SU-DHL-6 (cell line): ENCODE data around the gene TNNI2.

Experiments used
- H2AFZ ChIP-seq: fragments of 200-600 bp; sonication (generic); 2 replicates; pipeline ENCODE4 v1.6.1; 2014; ENCODE audit warnings: low read depth, mild to moderate bottlenecking, moderate library complexity, mixed read lengths, antibody characterized with exemption, low read length; ENCODE audit not compliant: severe bottlenecking
- H3F3A ChIP-seq: fragments of 200-600 bp; shearing (Covaris generic); 2 replicates; pipeline ENCODE4 v1.6.0; 2016; ENCODE audit warnings: antibody characterized with exemption, mild to moderate bottlenecking; ENCODE audit not compliant: insufficient read depth
- H3K27ac ChIP-seq: fragments of 200-600 bp; sonication (generic); 2 replicates; pipeline ENCODE4 v1.5.1; 2016; ENCODE audit warnings: low read depth, mild to moderate bottlenecking, low read length, moderate library complexity, mixed read lengths
- H3K27me3 ChIP-seq: fragments of 200-600 bp; sonication (generic), shearing (Covaris generic); 2 replicates; pipeline ENCODE4 v1.6.0; 2014; ENCODE audit warnings: mild to moderate bottlenecking, low read length
- H3K36me3 ChIP-seq: fragments of 200-600 bp; sonication (generic); 2 replicates; pipeline ENCODE4 v1.6.1; 2014; ENCODE audit warnings: mild to moderate bottlenecking, low read length, mixed read lengths
- H3K4me2 ChIP-seq: fragments of 300-600, 200-600 bp; shearing (Covaris generic), sonication (generic); 2 replicates; pipeline ENCODE4 v1.6.0; 2014; ENCODE audit warnings: low read length, low read depth, mild to moderate bottlenecking; ENCODE audit not compliant: poor library complexity, severe bottlenecking
- H3K4me3 ChIP-seq: fragments of 200-600 bp; sonication (generic); 2 replicates; pipeline ENCODE4 v1.5.1; 2014; ENCODE audit warnings: antibody characterized with exemption, low read length, mild to moderate bottlenecking, mixed read lengths; ENCODE audit not compliant: insufficient read depth, poor library complexity, severe bottlenecking
- H3K79me2 ChIP-seq: fragments of 200-600 bp; sonication (generic); 2 replicates; pipeline ENCODE4 v1.6.1; 2014; ENCODE audit warnings: mild to moderate bottlenecking, low read length, moderate library complexity; ENCODE audit not compliant: insufficient read depth
- H3K9ac ChIP-seq: fragments of 200-600 bp; sonication (generic); 2 replicates; pipeline ENCODE4 v1.7.0; 2014; ENCODE audit warnings: mild to moderate bottlenecking, low read length
- H3K9me2 ChIP-seq: fragments of 200-600 bp; sonication (generic); replicated peaks from 2 replicates; pipeline ENCODE4 v1.6.1; 2014; ENCODE audit warnings: low read length; ENCODE audit not compliant: insufficient read depth
- H3K9me3 ChIP-seq: fragments of 200-600 bp; sonication (generic); 2 replicates; pipeline ENCODE4 v1.6.1; 2014; ENCODE audit warnings: low read length, mixed read lengths; ENCODE audit not compliant: insufficient read depth
- H4K20me1 ChIP-seq: fragments of 200-600 bp; sonication (generic); 2 replicates; pipeline ENCODE4 v1.6.1; 2014; ENCODE audit warnings: low read depth, mild to moderate bottlenecking, antibody characterized with exemption, low read length, moderate library complexity, mixed read lengths
- EZH2phosphoT487 ChIP-seq: fragments of 200-600 bp; sonication (generic), shearing (Covaris generic); conservative IDR thresholded peaks from 2 replicates; pipeline ENCODE4 v1.6.1; 2018; ENCODE audit warnings: mild to moderate bottlenecking, antibody characterized with exemption, low read length, moderate library complexity, mixed read lengths
- TF ChIP-seq, protein P1 (sequence below): fragments of 200-600 bp; sonication (generic); IDR thresholded peaks from one replicate; pipeline ENCODE4 v1.5.1; 2017; ENCODE audit warnings: antibody characterized with exemption, mild to moderate bottlenecking, low read length, moderate library complexity; ENCODE audit not compliant: insufficient read depth, poor library complexity, severe bottlenecking

The TNNI2 gene

DNA sequence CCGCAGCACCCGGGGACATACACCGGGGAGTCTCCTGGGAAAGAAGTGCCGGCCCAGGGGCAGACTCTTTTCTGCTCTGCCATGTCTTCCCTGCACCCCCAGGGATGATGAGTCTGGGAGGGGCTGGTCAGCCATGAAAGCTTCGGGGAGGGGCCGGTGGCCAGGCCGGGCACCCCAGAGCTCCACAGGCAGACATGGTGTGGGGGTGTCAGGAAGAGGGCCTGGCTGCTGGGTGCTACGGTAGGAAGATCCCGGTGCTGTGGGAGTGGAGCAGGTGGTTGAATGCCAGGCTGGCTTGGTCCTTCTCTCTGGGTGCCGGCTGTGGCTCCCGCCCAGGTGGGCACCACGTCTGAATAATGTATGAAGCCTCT is 31.5 kb downstream of the TNNI2 start:
- Histone ChIP-seq H3K4me2 (no peak overlapping the region), H4K20me1 (no peaks in the 10 kb centered on the region; the same call in 1 of the 2 replicates), H3K79me2 (no peaks in the 10 kb centered on the region), H3K27ac (no peak overlapping the region), H3K36me3 (no peaks in the 10 kb centered on the region), H3K4me3 (no peak overlapping the region), H3F3A (no peaks in the 10 kb centered on the region), H2AFZ (no peak overlapping the region), H3K9ac (no peak overlapping the region), H3K27me3 (no peaks in the 10 kb centered on the region), H3K9me3 (no peaks in the 10 kb centered on the region), H3K9me2 (no peaks in the 10 kb centered on the region)
- TF ChIP-seq, protein P1, sequence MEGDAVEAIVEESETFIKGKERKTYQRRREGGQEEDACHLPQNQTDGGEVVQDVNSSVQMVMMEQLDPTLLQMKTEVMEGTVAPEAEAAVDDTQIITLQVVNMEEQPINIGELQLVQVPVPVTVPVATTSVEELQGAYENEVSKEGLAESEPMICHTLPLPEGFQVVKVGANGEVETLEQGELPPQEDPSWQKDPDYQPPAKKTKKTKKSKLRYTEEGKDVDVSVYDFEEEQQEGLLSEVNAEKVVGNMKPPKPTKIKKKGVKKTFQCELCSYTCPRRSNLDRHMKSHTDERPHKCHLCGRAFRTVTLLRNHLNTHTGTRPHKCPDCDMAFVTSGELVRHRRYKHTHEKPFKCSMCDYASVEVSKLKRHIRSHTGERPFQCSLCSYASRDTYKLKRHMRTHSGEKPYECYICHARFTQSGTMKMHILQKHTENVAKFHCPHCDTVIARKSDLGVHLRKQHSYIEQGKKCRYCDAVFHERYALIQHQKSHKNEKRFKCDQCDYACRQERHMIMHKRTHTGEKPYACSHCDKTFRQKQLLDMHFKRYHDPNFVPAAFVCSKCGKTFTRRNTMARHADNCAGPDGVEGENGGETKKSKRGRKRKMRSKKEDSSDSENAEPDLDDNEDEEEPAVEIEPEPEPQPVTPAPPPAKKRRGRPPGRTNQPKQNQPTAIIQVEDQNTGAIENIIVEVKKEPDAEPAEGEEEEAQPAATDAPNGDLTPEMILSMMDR, result no peak
- no peak for TF ChIP-seq EZH2phosphoT487

DNA sequence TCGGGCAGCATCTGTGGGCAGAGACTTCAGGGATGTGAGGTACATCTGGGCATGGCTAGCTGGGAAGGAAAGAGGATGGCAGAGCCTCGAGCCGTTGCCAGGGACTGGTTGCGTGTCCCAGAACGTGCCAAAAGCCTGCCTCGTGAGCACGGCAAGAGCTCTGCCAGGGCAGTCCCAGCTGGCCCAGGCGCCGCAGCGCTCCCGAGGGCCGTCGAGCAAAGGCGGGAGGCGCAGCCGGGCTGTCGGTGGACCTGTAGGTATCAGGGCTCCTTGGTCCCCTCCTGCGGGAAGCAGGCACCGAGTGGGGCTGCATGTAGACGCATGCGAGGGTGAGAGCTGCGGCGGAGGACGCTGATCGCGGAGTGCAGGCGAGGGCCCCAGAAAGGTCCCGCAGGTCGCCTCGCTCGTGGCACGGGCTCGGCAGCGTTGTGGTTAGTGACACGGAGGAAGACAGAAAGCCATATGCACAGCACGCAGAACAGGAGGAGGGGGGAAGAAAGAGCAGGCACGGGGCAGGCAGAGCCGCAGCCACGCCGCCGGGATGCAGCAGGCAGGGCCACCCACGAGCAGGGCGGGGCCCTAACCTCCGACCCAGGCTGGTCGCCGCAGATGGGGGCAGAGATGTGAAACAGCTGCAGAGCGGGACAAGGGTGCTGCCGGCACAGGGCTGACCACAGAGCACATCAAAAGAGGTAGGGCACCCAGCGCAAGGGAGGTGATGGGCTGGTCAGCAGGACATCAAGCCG is 32.1 kb downstream of the TNNI2 start:
- no peak overlapping the region for H3K4me2 ChIP-seq
- H4K20me1 ChIP-seq, result no peaks in the 10 kb centered on the region; the same call in 1 of the 2 replicates
- no peaks in the 10 kb centered on the region for H3K79me2 ChIP-seq
- no peaks in the 10 kb centered on the region for H3K27me3 ChIP-seq
- no peak overlapping the region for H3K27ac ChIP-seq
- H3F3A ChIP-seq, result no peaks in the 10 kb centered on the region
- TF ChIP-seq EZH2phosphoT487, result no peak
- H3K4me3 ChIP-seq, result no peak overlapping the region
- H3K9me3 ChIP-seq, result no peaks in the 10 kb centered on the region
- no peak overlapping the region for H3K9ac ChIP-seq
- no peaks in the 10 kb centered on the region for H3K36me3 ChIP-seq
- H3K9me2 ChIP-seq, result no peaks in the 10 kb centered on the region
- no peak overlapping the region for H2AFZ ChIP-seq

DNA sequence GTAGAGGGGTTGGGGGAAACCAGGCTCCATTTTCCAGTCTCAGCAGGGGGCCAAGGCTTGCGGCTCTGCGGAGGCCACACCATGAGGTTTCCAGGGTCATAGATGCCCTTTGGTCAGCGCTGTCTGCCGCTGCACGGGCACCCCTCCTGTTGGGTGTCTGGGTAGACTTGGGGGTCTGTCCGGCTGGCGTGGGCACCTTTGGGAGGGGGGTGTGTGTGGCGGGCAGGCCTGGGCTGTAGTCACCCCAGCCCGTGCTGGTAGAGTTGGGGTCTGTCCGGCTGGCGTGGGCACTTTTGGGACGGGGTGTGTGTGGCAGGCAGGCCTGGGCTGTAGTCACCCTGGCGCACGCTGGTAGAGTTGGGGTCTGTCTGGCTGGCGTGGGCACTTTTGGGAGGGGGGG is 32.8 kb downstream of the TNNI2 start:
- no peak overlapping the region for H3K4me2 ChIP-seq
- no peaks in the 10 kb centered on the region for H3F3A ChIP-seq
- H3K4me3 ChIP-seq, result no peak overlapping the region
- H3K36me3 ChIP-seq, result no peaks in the 10 kb centered on the region
- TF ChIP-seq EZH2phosphoT487, result no peak
- TF ChIP-seq, protein P1, result no peak
- no peak overlapping the region for H3K27ac ChIP-seq
- no peaks in the 10 kb centered on the region for H3K79me2 ChIP-seq
- no peak overlapping the region for H2AFZ ChIP-seq
- no peaks in the 10 kb centered on the region; the same call in 1 of the 2 replicates for H4K20me1 ChIP-seq
- no peaks in the 10 kb centered on the region for H3K9me3 ChIP-seq
- no peaks in the 10 kb centered on the region for H3K27me3 ChIP-seq
- H3K9ac ChIP-seq, result no peak overlapping the region
- H3K9me2 ChIP-seq, result no peaks in the 10 kb centered on the region

DNA sequence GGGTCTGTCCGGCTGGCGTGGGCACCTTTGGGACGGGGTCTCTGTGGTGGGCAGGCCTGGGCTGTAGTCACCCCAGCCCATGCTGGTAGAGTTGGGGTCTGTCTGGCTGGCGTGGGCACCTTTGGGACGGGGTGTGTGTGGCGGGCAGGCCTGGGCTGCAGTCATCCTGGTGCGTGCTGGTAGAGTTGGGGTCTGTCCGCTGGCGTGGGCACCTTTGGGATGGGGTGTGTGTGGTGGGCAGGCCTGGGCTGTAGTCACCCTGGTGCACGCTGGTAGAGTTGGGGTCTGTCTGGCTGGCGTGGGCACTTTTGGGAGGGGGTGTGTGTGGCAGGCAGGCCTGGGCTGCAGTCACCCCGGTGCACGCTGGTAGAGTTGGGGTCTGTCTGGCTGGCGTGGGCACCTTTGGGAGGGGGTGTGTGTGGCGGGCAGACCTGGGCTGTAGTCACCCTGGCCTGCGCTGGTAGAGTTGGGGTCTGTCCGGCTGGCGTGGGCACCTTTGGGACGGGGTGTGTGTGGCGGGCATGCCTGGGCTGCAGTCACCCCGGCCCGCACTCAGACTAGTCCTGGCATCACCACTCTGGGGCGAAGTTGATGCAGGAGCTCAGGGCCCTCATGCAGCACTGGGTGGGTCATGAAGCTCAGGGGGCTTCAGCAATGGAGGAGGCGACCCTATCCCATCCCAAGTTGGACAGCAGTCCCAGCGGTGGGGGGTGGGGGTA is 33.6 kb downstream of the TNNI2 start:
- no peak overlapping the region for H3K4me2 ChIP-seq
- no peaks in the 10 kb centered on the region for H3F3A ChIP-seq
- H3K9ac ChIP-seq, result no peak overlapping the region
- no peaks in the 10 kb centered on the region for H3K36me3 ChIP-seq
- no peaks in the 10 kb centered on the region for H3K9me3 ChIP-seq
- H2AFZ ChIP-seq, result no peak overlapping the region
- TF ChIP-seq, protein P1, result no peak
- TF ChIP-seq EZH2phosphoT487, result no peak
- no peak overlapping the region for H3K4me3 ChIP-seq
- no peaks in the 10 kb centered on the region for H3K79me2 ChIP-seq
- H3K9me2 ChIP-seq, result no peaks in the 10 kb centered on the region
- no peaks in the 10 kb centered on the region; the same call in 1 of the 2 replicates for H4K20me1 ChIP-seq
- H3K27ac ChIP-seq, result no peak overlapping the region
- H3K27me3 ChIP-seq, result no peaks in the 10 kb centered on the region
